Endothelial cell of umbilical vein (primary cell): ENCODE results near the gene AGT.

Source experiments
- JUN ChIP-seq: IDR thresholded peaks from 2 replicates; pipeline ENCODE4 v1.6.1; 2011; ENCODE audit warnings: borderline replicate concordance, low read depth; ENCODE audit not compliant: insufficient read length, insufficient read depth
- MYC ChIP-seq: IDR thresholded peaks from one replicate; pipeline ENCODE4 v1.6.1; 2011; ENCODE audit warnings: mild to moderate bottlenecking, low read depth, low read length
- POLR2A ChIP-seq: IDR thresholded peaks from 2 replicates; pipeline ENCODE4 v1.6.1; 2012; ENCODE audit warnings: low read depth, mild to moderate bottlenecking, control low read depth, low read length
- POLR2AphosphoS5 ChIP-seq: IDR thresholded peaks from 2 replicates; pipeline ENCODE4 v1.6.1; 2012; ENCODE audit warnings: low read depth, mild to moderate bottlenecking, control low read depth, low read length, moderate library complexity; ENCODE audit not compliant: insufficient read depth
- TF ChIP-seq, protein P1 (sequence below), 2 donors: IDR thresholded peaks; 1 replicate in 1 of 2; 2 replicates in 1 of 2; pipeline ENCODE4 v1.5.1; 2011; ENCODE audit warnings: low read length in 2 of 2, mild to moderate bottlenecking in 2 of 2, moderate library complexity in 2 of 2, control low read depth in 1 of 2, inconsistent platforms in 1 of 2, low read depth in 1 of 2; ENCODE audit not compliant: insufficient read depth in 1 of 2; ENCODE audit errors: extremely low read depth in 1 of 2
- TF ChIP-seq, protein P2 (sequence below): IDR thresholded peaks from 2 replicates; pipeline ENCODE4 v1.6.1; 2011; ENCODE audit not compliant: insufficient read depth, insufficient read length

DNA sequence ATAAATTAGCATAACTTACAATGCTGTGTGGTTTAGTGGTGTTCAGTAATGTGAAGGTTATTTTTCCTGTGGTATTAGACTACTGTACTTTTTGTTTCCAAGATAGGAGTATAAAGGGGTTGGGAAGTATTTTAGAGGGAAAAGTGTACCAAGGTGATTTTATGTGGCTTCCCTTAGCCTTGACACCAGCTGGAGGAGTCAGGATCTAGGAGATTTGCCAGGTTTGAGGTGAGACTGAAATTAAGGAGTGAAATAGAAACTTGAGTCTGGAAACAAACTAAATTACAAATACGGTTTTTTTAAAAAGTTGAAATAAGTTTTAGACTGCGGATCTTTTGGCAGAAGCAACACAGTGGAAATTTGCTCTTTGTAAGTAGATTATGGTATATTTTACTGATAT lies 39.3 kb downstream of the AGT start:
- TF ChIP-seq, protein P1, sequence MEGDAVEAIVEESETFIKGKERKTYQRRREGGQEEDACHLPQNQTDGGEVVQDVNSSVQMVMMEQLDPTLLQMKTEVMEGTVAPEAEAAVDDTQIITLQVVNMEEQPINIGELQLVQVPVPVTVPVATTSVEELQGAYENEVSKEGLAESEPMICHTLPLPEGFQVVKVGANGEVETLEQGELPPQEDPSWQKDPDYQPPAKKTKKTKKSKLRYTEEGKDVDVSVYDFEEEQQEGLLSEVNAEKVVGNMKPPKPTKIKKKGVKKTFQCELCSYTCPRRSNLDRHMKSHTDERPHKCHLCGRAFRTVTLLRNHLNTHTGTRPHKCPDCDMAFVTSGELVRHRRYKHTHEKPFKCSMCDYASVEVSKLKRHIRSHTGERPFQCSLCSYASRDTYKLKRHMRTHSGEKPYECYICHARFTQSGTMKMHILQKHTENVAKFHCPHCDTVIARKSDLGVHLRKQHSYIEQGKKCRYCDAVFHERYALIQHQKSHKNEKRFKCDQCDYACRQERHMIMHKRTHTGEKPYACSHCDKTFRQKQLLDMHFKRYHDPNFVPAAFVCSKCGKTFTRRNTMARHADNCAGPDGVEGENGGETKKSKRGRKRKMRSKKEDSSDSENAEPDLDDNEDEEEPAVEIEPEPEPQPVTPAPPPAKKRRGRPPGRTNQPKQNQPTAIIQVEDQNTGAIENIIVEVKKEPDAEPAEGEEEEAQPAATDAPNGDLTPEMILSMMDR (IDR thresholded peaks at IDR 0.05; ENCODE audit: extremely low read depth in 1 of 2, insufficient read depth in 1 of 2, low read depth in 1 of 2, low read length in 2 of 2): no peak
- TF ChIP-seq POLR2AphosphoS5 (no peak), POLR2A (no peak), JUN (no peak), MYC (no peak)
- TF ChIP-seq, protein P2, sequence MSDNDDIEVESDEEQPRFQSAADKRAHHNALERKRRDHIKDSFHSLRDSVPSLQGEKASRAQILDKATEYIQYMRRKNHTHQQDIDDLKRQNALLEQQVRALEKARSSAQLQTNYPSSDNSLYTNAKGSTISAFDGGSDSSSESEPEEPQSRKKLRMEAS: no peak
